Activated CD8-positive, alpha-beta memory T cell treated with anti-CD3 and anti-CD28 coated beads for 1 hour (primary cell): ENCODE results near the gene EML2.
"Not testable (repeated sequence)": the region's sequence is repeated elsewhere in the genome, so short reads cannot be mapped to it uniquely, and the experiment has no call there.

Source experiments
- DNase-seq, 2 donors: peaks; one replicate each; pipeline ENCODE4 v3.0.0-alpha.2; 2020; ENCODE audit warnings: low read depth in 1 of 2; ENCODE audit errors: extremely low read depth in 1 of 2

Gene EML2

DNA sequence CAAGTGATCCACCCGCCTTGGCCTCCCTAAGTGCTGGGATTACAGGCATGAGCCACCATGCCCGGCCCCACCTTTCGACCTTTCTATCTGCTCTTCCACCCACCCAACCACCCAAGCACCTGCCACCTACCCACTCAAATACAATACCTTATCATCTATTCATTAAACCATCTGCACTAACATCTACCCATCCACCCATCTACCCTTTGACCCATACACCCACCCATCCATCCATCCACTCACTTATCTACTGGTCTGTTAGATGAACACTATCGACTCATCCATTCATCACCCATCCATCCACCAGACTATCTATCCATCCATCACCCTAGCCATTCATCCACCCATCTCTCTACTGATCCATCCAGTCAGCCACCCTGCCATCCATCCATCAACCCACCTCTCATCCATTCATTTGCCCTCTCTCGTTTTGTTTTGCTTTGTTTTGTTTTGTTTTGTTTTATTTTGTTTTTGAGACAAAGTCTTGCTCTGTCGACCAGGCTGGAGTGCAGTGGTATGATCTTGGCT is 17.2 kb downstream of the EML2 start:
- DNase-seq = no peak

DNA sequence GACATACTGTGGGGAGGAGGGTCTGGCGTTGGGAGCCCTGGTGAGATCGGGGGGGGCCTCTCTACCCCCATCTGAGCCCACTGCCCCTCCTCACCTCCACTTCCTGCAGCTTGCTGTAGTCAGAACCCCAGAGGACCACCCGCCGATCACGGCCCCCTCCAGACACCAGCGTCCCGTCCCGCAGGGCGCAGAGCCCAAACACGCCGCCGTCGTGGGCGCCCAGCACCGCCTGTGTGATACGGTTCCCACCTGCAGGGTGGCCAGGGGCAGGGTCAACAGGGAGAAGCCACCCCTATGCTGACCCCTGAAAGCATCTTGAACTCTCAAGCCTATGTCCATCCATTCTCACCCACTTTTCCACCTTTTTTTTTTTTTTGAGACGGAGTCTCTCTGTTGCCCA is 17.8 kb downstream of the EML2 start:
- no peak for DNase-seq

DNA sequence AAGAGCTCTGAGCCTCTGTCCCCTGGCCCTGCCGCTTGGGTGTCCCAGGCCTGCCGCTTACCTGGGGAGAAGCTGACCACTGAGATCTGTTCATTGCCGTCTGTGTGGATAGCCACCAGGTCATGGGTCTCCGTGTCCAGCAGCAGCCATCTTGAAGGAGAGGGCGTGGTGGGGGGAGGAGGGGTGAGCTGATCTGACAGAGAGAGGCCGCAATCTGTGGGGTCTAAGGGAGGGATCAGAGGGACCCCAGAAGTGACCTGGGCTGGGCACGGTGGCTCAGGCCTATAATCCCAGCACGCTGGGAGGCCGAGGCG is 22.5 kb downstream of the EML2 start:
- DNase-seq = no peak

DNA sequence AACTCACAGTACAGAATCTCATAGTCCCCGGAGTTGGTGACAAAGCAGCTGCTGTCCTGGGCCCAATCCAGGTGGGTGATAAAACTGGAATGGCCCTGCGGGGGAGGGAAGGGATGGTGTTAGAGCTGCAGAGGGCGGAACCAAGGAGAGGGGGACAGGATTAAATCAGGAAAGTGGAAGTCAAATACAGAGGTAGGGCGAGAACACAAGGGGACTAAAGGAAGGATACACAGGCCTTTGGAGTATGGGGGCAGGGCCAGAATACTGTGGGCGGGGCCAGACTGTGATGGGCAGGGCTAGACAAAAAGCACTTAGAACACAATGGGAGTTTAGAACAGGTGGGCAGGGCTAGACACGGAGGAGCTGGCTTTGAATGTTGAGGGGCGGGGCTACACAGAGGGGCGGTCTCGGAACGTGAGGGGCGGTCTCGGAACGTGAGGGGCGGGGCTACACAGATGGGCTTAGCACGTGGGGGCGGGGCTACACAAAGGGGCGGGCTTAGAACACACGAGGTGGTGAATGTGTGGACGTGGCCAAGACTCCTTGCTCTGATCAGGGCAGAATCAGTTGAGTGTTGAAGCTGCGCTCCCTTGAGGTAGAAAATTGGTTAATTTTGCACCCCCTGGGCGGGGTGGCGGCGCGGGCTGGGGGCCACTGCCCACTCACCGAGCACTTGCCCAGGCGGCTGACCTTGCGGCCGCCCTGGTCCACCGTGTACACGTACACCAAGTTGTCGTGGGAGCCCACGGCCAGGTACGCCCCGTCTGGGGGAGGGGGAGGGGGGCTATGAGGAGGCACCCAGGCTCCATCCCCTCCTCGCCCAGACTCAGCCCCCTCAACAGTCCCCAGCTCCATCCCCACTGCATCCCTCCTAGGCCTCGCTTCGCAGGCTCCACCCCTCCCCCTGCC is 23.1 kb downstream of the EML2 start:
- peak; percentile 18 to 44 for DNase-seq

DNA sequence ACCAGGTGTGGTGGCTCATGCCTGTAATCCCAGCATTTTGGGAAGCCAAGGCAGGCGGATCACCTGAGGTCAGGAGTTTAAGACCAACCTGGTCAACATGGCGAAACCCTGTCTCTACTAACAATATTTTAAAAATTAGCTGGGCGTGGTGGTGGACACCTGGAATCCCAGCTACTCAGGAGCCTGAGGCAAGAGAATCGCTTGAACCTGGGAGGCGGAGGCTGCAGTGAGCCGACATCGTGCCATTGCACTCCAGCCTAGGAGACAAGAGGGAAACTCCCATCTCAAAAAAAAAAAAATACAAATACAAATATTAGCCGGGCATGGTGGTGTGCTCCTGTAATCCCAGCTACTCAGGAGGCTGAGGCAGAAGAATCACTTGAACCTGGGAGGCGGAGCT is 24.1 kb downstream of the EML2 start:
- not testable (repeated sequence) for DNase-seq

DNA sequence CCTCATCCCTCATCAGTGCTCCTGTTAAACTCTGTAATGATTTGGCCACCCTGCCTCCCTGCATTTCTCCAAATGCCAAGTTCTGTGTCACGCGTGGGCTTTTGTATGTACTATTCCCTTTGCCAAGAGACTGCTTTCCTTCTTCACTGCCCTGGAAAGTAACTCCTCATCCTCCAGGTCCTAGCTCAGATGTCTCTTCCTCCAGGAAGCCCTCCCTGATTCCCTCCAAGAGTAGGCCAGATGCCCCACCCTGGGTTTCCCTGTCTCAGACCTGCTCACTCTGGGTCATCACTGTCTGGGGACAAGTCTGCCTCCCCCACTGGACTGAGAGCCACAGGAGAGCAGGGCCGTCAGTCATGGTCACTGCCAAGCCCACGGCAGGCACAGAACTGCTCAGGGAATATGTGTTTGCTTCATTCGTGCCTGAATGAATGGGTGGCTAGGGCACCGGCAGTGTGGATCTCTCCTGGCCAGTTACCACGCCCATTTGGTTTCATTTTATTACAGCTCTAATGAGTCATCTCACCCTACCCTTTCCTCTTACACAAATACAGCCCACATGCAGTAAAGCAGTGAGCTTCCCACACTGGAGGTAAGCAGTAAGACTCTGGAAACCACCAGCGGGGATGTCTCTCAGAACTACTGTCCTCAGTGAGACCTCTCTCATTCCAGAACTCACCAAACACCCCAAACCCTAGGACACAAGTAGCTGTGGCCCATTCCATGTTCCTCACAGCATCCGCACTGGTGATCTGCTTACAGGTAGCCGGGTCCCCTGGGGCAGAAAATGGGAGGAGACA is 25.1 kb downstream of the EML2 start:
- no peak for DNase-seq

DNA sequence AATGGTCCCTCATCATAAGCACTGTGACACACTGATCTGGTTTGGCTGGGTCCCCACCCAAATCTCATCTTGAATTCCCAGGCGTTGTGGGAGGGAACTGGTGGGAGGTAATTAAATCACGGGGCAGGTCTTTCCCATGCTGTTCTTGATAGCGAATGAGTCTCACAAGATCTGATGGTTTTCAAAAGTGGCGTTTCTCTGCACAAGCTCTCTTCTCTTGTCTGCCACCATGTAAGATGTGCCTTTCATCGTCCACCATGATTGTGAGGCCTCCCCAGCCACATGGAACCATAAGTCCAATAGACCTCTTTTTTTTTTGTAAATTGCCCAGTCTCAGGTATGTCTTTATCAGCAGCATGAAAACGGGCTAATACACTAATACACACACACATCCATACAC is 30.2 kb downstream of the EML2 start:
- no peak for DNase-seq

DNA sequence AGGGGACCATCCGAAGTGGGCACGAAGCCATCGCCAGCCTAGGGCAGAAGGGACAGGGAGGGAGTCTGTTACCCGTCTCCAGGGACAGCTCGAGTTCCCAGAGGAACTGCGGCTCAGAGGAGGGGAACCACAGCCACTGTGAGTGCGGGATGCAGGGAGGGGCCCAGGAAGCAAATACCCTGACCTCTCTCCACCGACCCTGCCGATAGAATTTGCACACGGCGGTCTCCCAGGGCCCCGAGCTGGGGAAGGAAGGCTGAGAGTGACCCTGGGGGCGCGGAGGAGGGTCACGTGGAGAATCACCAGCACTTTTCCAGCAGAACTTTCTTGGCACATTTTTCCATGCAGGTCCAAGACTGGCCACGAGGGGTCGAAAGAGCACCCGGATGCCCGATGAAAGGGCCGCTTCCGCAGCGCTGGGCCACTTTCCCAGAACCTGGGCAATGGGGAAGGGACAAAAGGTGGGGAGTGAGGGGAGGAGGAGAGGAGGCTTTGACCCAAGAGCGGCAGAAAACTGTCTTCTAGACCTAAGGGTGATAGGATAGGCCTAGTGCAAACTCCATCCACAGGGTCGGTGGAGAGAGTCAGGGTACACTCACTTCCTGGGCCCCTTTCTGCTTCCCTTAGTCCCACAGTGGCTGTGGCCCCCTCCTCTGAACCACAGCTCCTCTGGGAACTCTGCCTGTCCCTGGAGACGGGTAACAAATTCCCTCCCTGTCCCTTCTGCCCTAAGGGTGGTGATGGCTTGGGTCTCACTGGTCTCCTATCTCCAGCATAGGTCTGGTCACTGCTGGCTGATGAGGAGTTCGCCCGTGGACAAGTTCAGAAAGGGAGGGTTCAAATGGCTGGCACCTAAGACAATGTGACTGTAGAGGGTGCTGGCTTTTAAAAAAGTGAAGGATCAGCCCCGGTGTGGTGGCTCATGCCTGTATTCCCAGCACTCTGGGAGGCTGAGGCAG is 31.8 kb downstream of the EML2 start:
- peak in 1 of 2 donors; percentile 31 for DNase-seq

DNA sequence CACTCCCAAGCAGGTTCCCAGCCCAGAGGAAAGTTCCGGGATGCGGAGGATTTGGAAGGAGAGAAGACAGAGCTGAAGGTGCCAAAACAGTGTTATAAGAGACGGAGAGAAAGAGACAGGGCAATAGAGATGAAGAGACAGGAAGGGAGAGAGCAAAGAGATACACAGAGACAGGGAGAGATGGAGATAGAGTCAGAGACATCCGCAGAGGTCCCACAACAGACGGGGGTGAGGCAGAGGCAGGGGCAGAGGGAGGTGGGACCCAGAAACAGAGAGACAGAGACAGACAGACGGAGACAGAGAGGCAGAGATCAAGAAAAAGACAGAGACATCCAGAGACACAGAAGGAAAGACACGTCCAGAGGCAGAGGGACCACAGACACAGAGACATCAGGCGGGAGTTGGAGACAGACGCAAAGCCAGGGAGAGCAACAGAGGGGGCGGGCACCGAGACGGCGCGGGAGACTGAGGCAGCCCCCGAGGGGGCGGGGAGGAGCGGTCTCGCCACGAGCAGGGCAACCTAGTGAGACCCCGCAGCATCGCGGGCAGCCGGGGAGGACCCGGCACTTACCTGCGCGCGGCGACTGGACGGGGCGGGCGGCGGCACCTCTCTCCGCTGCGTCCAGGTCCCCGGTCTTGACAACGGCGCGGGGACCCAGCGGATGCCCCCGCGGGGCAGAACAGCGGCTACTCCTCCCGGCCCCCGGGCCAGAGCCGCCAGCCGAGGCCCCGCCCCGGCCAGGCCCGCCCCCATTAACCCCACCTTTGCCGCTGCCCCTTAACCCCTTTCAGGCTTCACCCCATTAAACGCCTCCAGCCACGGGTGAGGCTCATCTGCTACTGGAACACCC is 37.4 kb downstream of the EML2 start, which contains the start of gene GPR4:
Gene GPR4 (minus strand): TSS at position 689 of the 851 bp plus-strand sequence. CDS start 10,346 bp downstream, outside the sequence.
- DNase-seq = no peak

DNA sequence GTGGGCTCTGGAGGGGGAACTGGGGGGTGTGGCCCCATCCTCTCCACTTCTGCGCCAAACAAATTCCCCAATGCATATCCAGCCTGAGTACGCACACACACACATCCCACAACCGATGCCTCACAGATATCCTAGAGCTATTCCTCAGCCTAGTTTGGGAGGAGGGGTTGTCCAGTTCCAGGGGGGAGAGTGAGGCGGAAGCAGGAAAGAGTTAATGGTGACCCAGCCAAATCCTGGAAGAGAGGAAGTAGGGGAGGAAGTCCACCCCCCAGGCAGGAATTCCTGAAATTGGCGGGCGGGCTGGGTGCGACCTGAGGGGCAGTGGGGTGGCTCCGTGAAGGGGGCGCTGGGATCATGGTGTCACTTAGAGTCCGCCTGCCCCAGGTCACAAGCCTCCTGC is 38.1 kb downstream of the EML2 start:
- no peak for DNase-seq

DNA sequence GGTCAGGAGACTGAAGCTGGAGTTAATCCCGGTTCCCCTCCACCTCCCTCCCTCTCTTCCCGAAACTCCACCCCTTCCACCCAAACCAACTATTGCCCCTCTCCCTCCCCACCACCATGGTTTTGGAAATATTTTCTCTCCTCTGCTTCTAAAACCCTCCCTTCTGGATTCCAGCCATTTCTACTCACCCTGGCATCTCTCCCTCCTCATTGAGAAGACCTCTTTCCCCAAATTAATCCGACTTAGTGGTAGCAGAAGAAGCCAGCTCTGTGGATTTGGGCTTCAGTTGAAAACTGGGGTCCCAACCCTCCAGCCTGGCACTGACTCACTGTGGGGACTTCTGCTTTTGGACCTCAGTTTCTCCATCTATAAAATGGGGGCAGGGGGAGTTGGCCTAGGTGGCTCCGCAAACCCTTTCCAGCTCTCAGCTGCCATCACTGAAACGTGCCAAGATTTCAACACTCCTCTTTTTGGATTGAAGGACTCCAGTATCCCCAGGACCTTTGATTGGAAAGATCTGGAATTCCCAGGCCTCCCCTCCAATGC is 38.8 kb downstream of the EML2 start:
- DNase-seq = no peak

DNA sequence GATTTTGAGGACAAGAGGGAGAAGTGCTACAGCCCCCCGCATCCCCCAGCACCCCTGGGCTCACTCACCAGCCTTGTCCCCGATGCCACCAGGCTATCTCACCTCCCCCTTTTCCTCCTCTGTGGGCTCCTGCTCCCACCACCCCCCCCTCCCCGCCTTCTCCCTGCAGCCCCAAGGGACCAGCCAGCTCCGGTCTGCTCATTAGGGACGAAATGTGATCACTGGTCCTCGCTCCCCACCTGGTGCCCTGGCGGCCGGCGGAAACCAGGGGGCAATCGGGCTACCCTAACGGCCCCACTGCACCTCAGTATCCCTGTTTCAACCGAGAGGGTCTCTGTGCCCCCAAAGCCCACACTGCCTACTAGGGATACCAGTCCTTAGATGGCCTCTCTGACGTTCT is 39.9 kb downstream of the EML2 start:
- DNase-seq = no peak

DNA sequence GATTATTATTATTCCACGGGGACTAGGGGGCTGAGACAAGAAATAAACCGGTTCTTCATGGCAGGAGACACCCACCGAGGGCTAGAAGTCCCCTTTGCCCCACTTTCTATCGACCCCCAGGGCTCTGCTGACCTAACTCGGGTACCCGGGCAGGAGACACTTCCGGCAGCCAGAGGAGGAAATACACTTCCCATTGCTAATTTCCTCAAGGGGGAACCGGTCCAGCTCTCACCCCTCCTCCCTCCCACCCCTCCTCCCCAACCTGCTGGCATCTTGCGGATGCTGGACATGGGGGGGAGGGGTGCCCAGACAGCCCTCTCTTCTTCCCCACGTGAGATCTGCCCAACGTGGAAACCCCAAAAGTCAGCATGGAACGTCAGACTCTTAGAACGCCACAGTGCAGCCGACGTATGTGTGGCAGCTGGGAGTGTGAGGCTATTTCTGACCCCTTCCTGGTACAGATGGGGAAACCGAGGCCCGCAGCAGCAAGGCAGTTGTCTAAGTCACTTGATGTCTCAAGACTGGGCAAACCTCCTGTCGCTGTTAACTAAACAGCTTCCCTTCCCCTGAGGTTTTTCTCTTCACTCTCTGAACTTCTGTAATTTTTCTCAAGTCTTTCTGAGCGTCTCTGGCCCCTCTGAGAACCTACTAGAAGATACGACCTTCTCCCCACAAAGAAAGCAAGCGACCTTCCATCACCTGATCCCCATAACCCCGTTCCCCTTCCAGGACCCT is 40.8 kb downstream of the EML2 start:
- no peak for DNase-seq

DNA sequence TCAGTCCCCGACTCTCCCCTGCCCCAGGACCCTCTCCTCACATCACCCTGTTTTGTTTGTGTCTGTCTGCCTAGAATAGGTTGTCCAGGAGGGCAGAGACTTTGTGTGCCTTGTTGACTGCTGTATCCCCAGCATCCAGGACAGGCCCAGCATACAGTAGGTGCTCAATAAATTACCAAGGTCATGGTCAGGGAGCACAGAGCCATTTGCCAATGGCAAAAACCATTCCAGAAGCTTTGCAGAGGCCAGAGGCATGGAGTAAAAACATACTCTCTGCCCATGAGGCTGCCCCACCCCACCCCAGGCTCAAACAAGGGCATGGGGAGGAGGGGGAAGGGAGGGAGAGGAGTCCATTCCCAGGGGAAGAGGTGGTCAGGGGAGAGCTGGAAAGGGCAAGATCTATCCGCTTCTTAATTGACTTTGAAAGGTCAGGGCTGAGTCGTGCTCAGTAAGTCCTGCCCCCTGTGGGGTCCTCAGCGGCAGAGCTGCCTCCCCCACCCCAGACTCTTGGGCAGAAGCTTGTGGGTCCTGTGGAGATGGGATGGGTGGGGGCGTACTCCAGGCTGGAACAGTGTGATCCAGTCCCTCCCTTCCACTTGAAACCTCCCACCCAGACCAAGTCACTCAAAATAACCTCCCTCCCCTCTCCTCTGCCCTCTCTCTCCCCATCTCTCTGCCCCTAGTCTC is 41.6 kb downstream of the EML2 start:
- no peak for DNase-seq

DNA sequence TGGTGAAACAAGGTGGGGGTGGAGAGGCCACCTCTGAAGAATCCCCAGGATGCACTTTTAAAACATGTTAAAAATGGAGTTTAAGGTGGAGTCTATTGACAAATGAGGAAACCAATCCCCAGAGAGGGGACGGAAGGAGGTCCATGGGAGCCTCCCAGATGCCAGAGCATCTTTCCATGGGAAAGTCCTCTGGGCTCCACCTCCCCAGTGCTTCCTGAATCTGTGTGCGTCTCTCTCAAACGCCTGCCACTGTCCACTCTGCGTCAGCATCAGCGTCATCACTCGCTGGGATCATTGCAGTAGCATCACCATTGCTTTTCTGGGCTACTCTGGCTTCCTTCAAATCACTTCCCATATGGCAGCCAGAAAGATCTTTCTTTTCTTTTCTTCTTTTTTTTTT is 43.4 kb downstream of the EML2 start:
- no peak for DNase-seq

DNA sequence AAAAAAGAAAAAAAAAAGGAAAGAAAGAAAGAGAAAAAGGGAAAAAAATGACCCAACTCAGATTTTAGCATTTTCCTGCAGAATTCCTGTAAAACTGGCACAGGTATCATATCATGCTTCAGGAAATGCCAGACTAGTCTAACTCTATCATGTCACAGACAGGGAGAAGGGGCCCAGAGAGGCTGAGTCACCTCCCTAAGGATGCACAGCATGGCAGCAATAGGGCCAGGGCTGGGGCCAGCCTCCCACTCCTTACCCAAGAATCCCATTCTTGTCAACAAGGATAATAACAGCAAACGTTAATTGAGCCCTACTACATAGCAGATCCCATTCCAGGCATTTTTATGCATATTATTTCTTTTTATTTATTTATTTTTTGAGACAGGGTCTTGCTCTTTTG is 45.7 kb downstream of the EML2 start:
- no peak for DNase-seq

DNA sequence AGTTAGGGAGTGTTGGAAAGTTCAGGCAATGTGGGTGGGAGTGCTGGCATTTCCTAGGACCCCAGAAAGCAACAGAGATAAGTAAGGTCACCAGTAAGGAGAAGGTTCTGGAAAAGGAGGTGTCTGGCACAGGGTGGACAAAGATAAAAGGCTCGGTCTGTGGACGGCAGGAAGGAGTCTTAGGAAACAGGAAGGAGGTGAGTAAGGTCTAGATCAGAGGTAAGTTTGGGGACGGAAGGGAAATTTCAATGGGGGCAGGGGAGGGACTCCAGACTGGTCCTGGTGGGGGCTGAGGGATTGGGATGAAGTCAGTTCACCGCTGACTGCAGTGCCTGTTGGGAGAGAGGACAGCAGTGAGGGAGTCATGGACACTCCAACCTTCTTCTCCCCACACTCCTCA is 46.8 kb downstream of the EML2 start:
- no peak for DNase-seq

DNA sequence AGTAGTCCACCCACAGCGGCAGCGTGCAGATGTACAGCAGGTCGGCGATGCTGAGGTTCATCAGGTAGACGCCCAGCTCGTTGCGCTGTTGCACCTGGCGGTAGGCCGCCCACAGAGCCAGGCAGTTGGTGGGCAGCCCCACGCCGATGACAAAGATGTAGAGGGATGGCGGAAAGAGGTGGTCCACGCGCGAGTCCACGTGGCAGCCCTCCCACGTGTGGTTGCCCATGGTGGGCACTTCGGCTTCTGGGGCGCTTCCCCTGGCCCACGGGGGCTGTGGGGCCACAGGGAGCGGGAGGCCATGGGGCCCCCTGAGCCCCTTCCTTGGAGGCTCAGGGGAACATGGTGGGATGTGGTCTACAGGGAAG is 47.6 kb downstream of the EML2 start:
- DNase-seq = no peak
